Measurements from ENCODE around the gene AKAP13.

Gene AKAP13

GRCh38 chr15:85407421-85408269, 27.2 kb downstream of the AKAP13 start:
- H3K4me2 ChIP-seq (ENCODE audit: low read depth, low read length, poor library complexity, severe bottlenecking): peak overlapping the region; percentile 68
- TF ChIP-seq EZH2phosphoT487 (conservative IDR thresholded peaks at IDR 0.05; ENCODE audit: low read length): no peak
- TF ChIP-seq, protein P1, sequence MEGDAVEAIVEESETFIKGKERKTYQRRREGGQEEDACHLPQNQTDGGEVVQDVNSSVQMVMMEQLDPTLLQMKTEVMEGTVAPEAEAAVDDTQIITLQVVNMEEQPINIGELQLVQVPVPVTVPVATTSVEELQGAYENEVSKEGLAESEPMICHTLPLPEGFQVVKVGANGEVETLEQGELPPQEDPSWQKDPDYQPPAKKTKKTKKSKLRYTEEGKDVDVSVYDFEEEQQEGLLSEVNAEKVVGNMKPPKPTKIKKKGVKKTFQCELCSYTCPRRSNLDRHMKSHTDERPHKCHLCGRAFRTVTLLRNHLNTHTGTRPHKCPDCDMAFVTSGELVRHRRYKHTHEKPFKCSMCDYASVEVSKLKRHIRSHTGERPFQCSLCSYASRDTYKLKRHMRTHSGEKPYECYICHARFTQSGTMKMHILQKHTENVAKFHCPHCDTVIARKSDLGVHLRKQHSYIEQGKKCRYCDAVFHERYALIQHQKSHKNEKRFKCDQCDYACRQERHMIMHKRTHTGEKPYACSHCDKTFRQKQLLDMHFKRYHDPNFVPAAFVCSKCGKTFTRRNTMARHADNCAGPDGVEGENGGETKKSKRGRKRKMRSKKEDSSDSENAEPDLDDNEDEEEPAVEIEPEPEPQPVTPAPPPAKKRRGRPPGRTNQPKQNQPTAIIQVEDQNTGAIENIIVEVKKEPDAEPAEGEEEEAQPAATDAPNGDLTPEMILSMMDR (IDR thresholded peaks at IDR 0.05; ENCODE audit: insufficient read depth, low read length, poor library complexity, severe bottlenecking): no peak
- H3K79me2 ChIP-seq (ENCODE audit: insufficient read depth, low read length): peaks cover 99% of the 10 kb centered on the region
- no peak overlapping the region for H2AFZ ChIP-seq (ENCODE audit: low read depth, low read length, severe bottlenecking)
- peak overlapping the region; percentile 97 for H3K27ac ChIP-seq (ENCODE audit: low read depth, low read length)
- peak overlapping the region; percentile 9; the same call in 1 of the 2 replicates for H3K9ac ChIP-seq (ENCODE audit: low read length)
- no peaks in the 10 kb centered on the region for H3K9me3 ChIP-seq (ENCODE audit: insufficient read depth, low read length)
- H3K36me3 ChIP-seq (ENCODE audit: low read length): no peaks in the 10 kb centered on the region
- H3F3A ChIP-seq (ENCODE audit: insufficient read depth): peaks cover 42% of the 10 kb centered on the region
- no peaks in the 10 kb centered on the region for H3K27me3 ChIP-seq (ENCODE audit: low read length)
- H3K4me3 ChIP-seq (ENCODE audit: insufficient read depth, low read length, poor library complexity, severe bottlenecking): no peak overlapping the region
- H4K20me1 ChIP-seq (ENCODE audit: low read depth, low read length): peaks cover 7% of the 10 kb centered on the region
- H3K9me2 ChIP-seq (replicated peaks; ENCODE audit: insufficient read depth, low read length): no peaks in the 10 kb centered on the region

GRCh38 chr15:85408270-85408746, 27.9 kb downstream of the AKAP13 start:
- no peak overlapping the region for H2AFZ ChIP-seq (ENCODE audit: low read depth, low read length, severe bottlenecking)
- H3K9ac ChIP-seq (ENCODE audit: low read length): no peak overlapping the region
- peak overlapping the region; percentile 97; the same call in 1 of the 2 replicates for H3K27ac ChIP-seq (ENCODE audit: low read depth, low read length)
- no peaks in the 10 kb centered on the region for H3K27me3 ChIP-seq (ENCODE audit: low read length)
- H4K20me1 ChIP-seq (ENCODE audit: low read depth, low read length): peaks cover 9% of the 10 kb centered on the region
- peaks cover 99% of the 10 kb centered on the region for H3K79me2 ChIP-seq (ENCODE audit: insufficient read depth, low read length)
- H3K36me3 ChIP-seq (ENCODE audit: low read length): no peaks in the 10 kb centered on the region
- no peaks in the 10 kb centered on the region for H3K9me3 ChIP-seq (ENCODE audit: insufficient read depth, low read length)
- peaks cover 42% of the 10 kb centered on the region for H3F3A ChIP-seq (ENCODE audit: insufficient read depth)
- peak overlapping the region; percentile 68 for H3K4me2 ChIP-seq (ENCODE audit: low read depth, low read length, poor library complexity, severe bottlenecking)
- no peaks in the 10 kb centered on the region for H3K9me2 ChIP-seq (replicated peaks; ENCODE audit: insufficient read depth, low read length)
- no peak overlapping the region for H3K4me3 ChIP-seq (ENCODE audit: insufficient read depth, low read length, poor library complexity, severe bottlenecking)
- TF ChIP-seq, protein P1 (IDR thresholded peaks at IDR 0.05; ENCODE audit: insufficient read depth, low read length, poor library complexity, severe bottlenecking): no peak
- TF ChIP-seq EZH2phosphoT487 (conservative IDR thresholded peaks at IDR 0.05; ENCODE audit: low read length): no peak

- Histone ChIP-seq H3F3A (ENCODE audit: insufficient read depth) (peaks cover 30% of the 10 kb centered on the region), H3K27ac (ENCODE audit: low read depth, low read length) (peak overlapping the region; percentile 81), H3K9me3 (ENCODE audit: insufficient read depth, low read length) (no peaks in the 10 kb centered on the region), H3K9me2 (replicated peaks; ENCODE audit: insufficient read depth, low read length) (no peaks in the 10 kb centered on the region), H3K27me3 (ENCODE audit: low read length) (no peaks in the 10 kb centered on the region), H3K4me3 (ENCODE audit: insufficient read depth, low read length, poor library complexity, severe bottlenecking) (peak overlapping the region; percentile 19), H2AFZ (ENCODE audit: low read depth, low read length, severe bottlenecking) (no peak overlapping the region), H3K36me3 (ENCODE audit: low read length) (no peaks in the 10 kb centered on the region), H3K4me2 (ENCODE audit: low read depth, low read length, poor library complexity, severe bottlenecking) (peak overlapping the region; percentile 66), H3K9ac (ENCODE audit: low read length) (peak overlapping the region; percentile 27), H3K79me2 (ENCODE audit: insufficient read depth, low read length) (peaks cover 100% of the 10 kb centered on the region), H4K20me1 (ENCODE audit: low read depth, low read length) (peaks cover 24% of the 10 kb centered on the region)
- TF ChIP-seq EZH2phosphoT487 (conservative IDR thresholded peaks at IDR 0.05; ENCODE audit: low read length): no peak
- TF ChIP-seq, protein P1 (IDR thresholded peaks at IDR 0.05; ENCODE audit: insufficient read depth, low read length, poor library complexity, severe bottlenecking): no peak
Observed at GRCh38 chr15:85412066-85412465, 31.7 kb downstream of the AKAP13 start.

All from SU-DHL-6 (cell line).